CD4-positive, alpha-beta T cell treated with Interferon alpha-2 for 1 hour (primary cell): ENCODE results near the gene EQTN.
A peak's percentile ranks its signal among the peaks of the same experiment; 100 is the strongest.

Experiments used
- DNase-seq, 2 donors: peaks; one replicate each; pipeline ENCODE4 v3.0.0-alpha.2; 2020 to 2022

Gene EQTN

GRCh38 chr9:27297050-27297449 lies at the start of gene EQTN:
TSS of gene EQTN (minus strand) at chr9:27297150. CDS start at chr9:27297055, 95 bp downstream.
- DNase-seq: no peak

- DNase-seq: no peak
Measured at GRCh38 chr9:27344776-27345175, 47.8 kb upstream of the EQTN start.

DNA sequence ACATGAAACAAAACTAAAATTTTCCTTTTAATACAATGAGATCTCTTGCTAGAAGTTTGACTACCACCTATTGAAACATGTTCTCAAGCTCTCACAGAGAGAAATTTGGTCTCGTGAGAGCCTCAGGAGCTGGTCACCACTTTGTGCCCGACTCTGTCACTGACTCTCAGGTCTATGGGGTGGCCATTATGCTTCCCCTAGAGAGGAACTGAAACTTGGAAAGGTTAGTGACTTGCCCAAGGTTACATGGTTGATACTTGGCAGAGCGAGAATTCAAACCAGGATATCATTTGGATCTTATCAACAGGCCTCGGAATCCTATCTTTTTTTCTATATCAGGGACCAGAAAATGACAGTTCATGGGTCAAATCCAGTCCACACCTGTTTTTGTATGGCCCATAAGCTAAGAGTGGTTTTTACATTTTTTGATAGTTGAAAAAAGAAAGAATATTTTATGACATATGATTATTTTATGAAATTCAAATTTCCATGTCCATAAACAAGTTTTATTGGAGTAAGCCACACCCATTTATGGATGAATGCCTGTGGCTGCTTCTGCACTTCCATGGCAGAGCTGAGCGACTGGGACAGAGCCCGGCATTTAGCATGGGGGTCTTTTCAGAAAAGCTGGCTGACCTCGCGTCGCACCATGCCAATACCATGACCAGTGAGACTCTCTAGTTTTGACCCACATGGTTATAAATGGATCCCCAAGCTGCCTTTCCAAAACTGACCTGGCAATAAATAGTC lies 44.8 kb upstream of the EQTN start:
- DNase-seq: peak in 1 of 2 donors; percentile 22

DNA sequence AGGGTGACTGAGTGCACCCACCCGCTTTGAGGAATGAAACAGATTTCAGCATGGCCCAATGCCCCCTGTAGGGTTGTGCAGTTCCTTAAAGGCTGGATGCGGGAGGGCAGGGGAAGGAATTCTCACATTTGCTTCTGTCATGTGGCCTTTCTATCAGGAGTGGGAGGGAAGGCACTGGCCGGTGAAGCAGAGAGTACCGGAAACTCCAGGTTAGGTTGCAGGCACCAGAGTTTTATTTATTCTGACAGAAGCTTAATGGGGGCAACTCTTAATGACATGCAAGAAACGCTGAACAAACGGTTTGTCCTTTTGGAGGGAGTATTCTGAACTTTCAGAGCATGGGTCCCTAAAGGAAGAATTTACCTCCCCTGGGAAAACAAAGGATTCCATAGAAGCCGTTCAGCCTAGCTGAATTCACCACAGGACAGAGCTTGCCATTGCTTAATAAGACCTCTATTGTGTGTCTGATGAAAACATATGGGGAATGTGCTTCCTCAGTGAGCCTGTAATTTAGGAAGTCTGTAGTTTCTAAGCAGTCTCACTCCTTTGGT lies 44.1 kb upstream of the EQTN start:
- DNase-seq: no peak

DNA sequence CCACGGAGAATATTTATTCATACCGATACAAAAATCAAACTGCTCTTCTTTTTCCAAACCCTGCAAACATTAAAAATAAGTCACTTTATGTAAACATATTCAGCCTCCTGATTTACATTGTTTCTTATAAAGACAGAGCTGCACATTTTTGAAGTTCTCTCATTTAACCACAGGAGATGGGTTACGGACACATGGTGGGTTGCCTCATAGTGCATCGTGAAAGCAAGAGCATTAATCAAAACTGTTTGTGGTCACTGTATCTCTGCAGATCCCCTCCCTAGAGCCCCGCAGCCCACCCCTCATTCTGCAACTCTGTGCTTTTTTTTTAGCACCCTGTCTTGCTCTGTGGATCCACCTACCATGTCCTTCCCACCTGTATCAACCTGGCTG lies 43.3 kb upstream of the EQTN start:
- DNase-seq: no peak

GRCh38 chr9:27339661-27340284 lies 42.8 kb upstream of the EQTN start:
- DNase-seq: no peak

DNA sequence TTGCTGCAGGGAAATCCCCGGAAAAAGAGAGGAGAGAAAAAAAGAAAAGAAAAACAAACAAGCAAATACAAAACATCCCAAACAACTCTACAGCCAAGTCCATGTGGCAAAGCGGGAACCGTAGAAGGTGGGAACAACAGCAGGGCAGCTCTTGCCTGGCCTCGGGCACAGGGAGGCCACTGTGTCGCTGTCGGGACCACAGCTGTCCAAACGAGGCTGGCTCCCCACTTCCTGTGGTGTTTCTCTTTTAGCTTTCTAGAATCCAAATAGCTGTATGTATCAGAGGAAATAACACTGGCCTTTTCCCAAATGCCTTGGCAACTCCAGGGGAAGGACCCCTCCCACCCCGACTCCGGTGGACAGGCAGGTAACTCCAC lies 41.6 kb upstream of the EQTN start:
- DNase-seq: no peak

- DNase-seq: peak; percentile 7 to 58
Measured at GRCh38 chr9:27337833-27338526, 41.0 kb upstream of the EQTN start.

- DNase-seq: no peak
Measured at GRCh38 chr9:27337236-27337635, 40.3 kb upstream of the EQTN start.

DNA sequence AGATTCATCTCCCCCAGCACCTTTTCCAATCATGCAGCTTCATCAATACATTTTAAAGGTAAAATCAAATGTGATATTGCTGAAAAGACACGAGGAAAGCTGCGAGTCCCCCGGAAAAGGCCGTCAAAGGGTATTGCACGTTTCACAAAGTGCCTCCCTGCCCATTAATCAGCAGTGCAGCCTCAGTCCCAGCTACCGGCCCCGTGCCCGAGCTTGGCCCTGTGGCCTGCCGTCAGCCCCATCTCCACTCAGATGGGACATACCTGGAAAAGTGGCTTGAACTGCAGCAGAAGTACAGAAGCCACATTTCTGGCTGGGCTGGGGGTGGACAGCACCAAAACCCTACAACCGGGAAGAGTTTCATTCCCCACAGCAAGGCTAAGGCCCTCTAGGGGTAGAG lies 39.9 kb upstream of the EQTN start:
- DNase-seq: no peak

GRCh38 chr9:27336126-27336525 lies 39.2 kb upstream of the EQTN start:
- no peak for DNase-seq

GRCh38 chr9:27335075-27335474 lies 38.1 kb upstream of the EQTN start:
- peak; percentile 5 to 56 for DNase-seq

- peak; percentile 48 to 57 for DNase-seq
Measured at GRCh38 chr9:27333241-27334052, 36.5 kb upstream of the EQTN start.

- DNase-seq: no peak
Measured at GRCh38 chr9:27331393-27331792, 34.4 kb upstream of the EQTN start.

GRCh38 chr9:27329291-27329690 lies 32.3 kb upstream of the EQTN start:
- no peak for DNase-seq

DNA sequence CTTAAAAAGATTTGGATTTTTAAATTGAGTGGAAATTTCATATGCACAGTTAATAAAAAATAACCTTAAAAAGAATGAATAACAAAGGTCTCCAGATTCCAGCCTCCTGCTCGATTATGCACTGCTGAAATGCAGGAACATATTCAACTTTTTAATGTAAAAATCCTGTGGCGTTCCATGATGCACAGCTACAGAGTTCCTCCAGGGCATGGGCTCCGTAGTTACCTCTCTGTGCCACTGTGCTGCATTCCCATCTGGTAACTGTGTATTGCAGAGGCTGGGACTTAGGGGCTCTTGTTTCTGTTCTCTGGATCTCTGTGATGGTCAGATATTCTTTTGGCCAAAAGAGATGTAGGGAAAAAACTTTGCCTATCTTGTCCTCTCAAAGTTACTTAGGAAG lies 31.5 kb upstream of the EQTN start:
- no peak for DNase-seq

DNA sequence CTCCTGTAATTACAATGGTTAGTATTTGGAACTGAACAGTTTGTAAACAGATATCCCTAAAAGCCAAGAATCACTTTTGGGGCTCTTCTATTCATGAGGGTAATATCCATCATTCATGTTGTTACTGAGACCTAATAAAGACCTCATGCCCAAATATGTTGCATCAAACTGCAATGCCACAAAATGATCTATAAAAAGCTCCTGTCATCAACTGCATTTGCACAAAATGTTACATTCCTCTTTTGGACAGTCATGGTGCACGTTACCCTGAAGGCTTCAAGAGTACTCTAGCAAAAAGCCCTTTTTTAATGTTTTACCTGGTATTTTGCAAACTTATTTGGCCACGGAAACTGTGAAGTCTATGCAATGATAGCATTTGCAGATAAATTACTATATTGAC lies 14.2 kb upstream of the EQTN start:
- no peak for DNase-seq

DNA sequence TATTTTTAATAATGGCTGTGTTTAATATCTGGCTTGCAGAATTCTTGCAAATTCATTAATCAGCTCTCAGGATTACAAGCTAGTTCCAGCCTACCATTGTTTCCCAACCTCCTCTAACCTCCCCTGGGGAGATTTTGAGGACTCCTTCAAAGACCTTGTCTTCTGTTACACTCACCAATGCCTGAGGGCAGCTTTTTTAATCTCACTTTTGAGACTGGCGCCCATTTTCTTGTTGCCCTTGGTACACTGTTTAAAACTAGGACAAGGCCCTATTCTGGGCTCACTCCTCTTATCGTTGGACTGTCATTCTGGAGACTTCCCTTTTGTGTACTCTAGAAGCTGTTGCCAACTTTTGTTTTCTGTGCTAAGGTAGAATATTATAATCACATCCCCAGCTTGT lies 13.6 kb upstream of the EQTN start:
- DNase-seq: no peak

DNA sequence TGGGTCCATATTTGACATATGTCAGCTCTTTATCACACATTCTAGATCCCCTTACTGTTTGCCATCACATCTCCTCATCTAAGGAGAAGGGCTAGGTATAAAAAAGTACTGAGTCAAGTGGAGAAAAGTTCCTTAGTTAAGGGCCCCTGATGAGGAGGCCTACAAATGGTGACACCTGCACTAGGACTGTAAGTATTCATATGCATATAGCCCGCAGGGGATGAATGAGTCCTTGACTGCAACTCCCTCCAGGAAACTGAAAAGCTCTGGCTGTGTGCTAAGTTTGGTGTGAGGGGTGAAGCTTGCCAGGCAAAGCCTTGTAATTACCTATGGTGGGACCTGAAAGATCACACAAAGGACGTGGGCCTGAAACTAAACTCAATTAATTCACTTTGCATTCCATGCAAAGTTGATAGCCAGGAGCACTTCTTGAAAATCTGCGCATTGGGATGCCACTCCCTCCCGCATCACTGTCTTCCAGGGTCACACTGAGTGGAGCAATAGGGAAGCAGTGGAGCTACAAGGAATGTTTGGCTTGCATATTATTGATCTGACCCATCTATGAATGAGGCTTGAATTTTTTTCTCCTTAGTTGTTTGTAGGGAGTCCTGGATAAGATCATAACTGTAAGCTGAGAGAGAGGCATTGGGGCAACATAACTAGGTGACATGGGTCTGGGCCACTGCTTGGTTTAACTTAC lies 11.9 kb upstream of the EQTN start:
- no peak for DNase-seq

DNA sequence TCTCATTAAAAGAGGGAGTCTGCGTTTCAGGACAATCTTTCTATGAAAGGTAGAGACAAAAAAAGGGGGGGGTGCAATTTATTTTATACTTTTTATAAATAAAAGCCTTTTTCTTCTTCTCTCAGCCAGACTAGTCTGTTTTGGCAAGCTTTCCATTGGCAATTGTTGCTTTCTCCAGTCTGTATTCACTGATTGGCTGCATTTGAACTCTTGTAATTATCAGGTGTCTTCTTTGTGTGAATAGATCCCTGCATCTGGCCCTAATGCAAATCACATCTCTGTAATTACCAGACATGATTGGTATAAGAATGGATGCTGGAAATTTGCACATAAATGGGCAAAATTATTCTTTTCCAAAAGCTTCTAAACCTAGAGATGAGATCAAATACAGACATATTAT lies 7.6 kb upstream of the EQTN start:
- DNase-seq: no peak

DNA sequence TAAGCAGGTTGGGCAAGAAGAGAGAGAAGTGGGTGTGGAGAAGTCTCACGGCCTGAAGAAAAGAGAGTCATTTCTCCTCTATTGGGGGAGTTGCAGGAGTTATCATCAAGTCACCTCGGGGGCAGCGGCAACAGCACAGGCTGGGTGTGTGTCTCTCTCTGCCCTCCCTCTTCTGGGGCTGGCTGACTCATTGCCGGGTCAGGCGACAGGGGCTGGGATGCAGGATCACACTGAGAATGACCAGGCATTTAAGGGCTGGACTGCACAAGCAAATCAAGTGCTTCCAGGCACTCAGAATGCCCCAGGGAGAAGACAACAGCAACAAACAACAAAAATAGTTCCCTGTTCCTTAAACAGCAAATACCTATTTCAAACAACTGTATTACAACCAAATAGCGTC lies 6.3 kb upstream of the EQTN start:
- DNase-seq: no peak

- DNase-seq: no peak
Measured at GRCh38 chr9:27293996-27294395, 3.0 kb downstream of the EQTN start.
